HG02610 (cell line): ENCODE measurements around the gene PHF19.

ENCODE experiments used
- ATAC-seq: cut with Tn5 transposase; IDR thresholded peaks from one replicate; pipeline ENCODE4 v1.9.1; 2021; ENCODE audit warnings: mild to moderate bottlenecking, moderate library complexity; ENCODE audit not compliant: unreplicated experiment

PHF19 gene

GRCh38 chr9:120876842-120877240 is at the start of gene PHF19:
PHF19 (minus strand) TSS chr9:120877188; CDS start chr9:120874741, 2,447 bp downstream.
- peak; percentile 6 for ATAC-seq

DNA sequence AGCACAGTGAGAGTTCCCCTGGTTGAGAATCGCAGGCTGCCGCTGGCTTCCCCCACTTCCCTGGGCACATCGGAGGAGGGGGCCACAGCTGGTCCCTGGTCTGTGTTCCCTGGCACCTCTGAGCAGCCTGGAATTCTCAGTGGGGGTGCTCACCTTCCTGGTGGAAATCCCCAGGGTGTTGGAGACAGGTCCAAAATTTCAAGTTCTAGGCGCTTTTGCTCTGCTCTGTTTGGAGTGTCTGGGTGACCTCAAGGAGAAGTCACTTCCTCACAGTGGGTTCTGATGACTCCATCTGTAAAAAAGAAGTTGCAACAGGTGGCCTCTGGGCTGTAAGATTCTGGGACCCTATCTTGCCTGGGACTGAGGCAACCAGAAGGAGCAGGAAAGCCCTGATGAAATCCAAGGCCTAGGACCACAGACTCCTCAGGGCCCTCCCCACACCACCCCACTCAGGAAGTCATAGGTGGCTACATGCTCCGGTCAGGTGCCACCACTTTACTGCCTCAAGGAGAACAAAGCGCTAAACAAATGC is 49.5 kb upstream of the PHF19 start, which contains the start of gene TRAF1:
Gene TRAF1 (minus strand): TSS at position 400 of the 532 bp plus-strand sequence. CDS start 721 bp downstream, outside the sequence.
- ATAC-seq = peak; percentile 22

- ATAC-seq = peak; percentile 60
Measured at GRCh38 chr9:120925535-120926396, 48.8 kb upstream of the PHF19 start.

GRCh38 chr9:120924698-120925534 is 47.9 kb upstream of the PHF19 start:
- no peak for ATAC-seq

DNA sequence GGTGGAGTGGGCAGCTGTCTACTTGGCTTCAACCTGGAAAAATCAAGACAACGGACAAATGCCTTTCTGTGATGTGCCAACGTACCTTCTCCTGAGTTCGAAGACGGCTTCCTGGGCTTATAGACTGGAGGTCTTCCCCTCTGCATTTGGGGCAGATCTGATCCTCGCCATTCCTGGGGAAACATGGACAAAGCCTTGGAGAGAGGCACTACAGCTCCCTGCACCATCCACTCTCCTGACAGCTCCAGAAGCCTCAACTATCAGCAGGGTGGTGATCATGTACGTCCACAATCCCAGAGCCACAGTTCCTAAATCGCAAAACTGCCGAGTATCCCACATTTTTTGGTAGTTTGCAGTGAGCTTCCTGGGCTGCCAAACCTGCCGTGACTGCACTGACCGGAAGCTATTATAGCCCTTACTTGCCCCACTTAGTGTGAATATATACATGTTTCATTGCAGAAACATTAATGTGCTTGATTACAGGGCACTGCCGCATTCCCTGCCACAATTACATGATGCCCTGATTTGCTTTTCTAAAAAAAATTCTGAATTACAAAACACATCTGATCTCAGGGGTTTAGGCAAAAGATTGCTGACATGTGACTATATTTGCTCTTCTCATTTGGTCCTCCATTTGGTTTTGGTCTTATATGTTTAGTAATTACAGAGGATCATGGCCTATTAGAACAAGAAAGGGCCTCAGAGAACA is 46.8 kb upstream of the PHF19 start:
- ATAC-seq = no peak

DNA sequence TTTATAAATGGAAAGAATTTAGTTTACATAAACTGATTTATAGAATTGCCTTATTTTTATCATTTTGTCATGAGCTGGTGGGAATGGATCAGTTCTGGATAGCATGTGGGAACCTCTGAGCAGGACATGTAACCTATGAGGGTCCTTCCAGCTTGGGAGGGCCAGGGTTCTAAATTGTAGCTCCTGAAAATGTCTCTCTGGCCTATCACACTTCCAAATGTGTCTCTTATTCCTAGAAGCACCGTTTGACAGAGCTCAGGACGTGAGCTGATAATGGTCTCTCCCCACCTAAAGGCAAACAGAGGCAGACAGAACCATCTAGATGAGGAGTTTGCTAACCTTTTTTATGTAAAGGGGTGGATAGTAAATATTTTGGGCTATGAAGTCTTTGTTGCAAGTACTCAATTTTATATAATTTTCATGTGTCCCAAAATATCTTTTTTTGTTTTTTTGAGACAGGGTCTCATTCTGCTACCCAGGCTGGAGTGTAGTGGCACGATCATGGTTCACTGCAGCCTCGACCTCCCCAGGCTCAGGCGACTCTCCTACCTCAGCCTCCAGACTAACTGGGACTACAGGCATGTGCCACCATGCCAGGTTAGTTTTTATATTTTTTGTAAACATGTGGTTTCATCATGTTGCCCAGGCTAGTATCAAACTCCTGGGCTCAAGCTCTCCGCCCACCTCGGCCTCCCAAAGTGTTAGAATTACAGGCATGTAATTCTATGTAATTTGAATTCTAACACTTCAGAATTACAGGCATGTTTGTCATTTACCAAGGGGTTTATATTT is 45.6 kb upstream of the PHF19 start:
- no peak for ATAC-seq

GRCh38 chr9:120921661-120922181 is 44.7 kb upstream of the PHF19 start:
- ATAC-seq = peak; percentile 16

DNA sequence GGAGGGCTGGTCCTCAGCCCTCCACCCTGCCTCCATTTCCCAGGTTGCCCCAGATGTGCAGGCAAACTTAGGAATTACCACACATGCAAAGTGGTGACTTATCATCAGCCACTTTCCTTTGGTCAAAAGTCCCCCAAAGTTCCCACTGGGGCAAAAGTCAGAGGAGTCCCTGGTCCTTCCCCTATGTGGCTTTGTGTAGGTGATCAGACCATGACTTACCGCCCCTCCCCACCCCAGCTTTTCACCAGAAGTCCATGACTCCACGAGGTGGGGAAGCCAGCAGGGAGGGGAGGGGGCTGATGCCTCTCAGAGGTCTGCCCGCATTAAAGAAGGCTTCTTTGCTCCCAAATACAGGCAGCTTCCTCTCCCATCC is 43.8 kb upstream of the PHF19 start:
- ATAC-seq = peak; percentile 53

DNA sequence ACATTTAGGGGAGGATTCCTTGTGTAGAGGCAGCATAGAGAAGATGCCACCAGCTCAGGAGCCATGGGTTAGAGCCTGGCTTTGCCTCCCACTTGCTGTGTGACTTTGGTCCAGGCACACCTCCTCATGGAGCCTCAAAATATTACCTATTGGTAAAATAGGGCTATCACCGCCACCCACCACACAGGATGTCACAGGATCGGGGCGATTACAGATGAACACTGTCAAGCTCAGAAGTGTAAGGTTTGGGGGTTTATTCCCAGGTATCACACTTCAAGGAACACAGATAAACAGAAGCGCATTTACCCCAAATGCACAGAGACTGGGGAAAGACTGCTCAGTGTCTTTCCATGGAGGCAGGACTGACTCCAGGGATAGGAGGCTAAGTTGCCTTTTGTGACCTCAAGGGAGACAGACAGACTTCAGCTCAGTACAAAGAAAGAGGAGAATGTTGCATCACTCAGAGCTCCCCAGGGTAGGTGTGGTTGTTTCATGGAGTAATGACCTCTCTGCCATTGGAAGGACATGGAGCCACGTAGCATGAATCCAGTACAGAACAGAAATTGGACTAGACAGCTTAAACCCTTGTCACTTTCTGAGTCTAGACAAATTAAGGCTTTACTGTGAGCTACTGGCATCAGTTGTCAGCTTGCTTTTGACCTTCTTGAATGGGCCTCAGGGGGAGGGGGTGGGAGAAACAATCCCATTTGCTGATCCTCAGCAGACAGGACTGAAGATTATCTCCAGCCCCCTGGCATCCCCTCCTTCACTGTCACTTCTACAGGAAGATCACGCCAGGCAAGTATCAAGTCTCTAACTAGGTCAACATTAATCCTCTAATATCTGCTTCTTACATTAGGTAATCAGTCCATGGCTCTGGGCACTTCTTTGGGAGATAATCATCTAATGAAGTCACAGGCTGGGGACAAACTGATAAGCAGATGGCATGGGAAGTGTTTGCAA is 43.1 kb upstream of the PHF19 start:
- no peak for ATAC-seq

DNA sequence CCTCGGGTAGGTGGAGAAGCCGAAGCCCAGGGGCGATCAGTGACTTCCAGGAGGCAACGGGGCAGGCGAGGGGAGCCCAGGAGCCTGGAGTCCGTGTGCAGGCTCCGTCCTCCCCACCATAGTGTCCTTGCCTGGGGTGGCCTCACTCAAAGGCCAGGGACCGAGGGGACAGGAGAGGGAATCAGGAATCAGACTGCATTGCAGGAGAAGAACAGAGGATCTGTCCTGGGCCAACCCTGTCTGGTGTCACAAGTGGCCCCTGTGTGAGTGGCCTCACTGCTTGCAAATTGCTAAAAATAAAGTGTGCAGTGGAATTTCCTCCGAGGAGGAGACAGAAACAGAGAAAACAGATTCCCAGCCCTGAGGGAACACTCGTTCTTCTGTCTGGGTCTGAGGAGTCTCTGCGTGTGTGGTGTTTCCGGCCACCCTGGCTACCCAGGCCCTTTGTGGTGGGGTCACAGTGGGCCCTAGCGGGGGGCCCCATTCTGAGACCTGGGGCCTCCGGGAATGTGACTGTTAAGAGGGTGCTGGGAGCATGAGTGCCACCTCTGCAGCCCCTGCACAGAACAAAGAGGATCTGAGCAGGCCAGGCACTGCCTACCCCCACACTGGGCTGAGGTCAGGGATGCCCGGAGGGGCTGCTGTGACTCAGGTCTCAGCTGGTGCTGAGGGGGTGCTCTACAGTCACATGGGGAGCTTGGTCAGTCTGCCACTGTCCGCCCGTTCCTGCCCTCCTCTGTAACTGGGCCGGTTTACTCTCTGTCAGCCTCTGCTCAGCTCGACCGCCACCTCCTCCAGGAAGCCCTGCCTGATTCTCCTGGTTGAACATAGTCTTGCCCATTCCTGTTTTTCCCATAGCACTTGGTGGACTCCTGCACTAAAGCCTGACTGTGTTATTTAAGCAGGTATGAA is 42.2 kb upstream of the PHF19 start:
- no peak for ATAC-seq

DNA sequence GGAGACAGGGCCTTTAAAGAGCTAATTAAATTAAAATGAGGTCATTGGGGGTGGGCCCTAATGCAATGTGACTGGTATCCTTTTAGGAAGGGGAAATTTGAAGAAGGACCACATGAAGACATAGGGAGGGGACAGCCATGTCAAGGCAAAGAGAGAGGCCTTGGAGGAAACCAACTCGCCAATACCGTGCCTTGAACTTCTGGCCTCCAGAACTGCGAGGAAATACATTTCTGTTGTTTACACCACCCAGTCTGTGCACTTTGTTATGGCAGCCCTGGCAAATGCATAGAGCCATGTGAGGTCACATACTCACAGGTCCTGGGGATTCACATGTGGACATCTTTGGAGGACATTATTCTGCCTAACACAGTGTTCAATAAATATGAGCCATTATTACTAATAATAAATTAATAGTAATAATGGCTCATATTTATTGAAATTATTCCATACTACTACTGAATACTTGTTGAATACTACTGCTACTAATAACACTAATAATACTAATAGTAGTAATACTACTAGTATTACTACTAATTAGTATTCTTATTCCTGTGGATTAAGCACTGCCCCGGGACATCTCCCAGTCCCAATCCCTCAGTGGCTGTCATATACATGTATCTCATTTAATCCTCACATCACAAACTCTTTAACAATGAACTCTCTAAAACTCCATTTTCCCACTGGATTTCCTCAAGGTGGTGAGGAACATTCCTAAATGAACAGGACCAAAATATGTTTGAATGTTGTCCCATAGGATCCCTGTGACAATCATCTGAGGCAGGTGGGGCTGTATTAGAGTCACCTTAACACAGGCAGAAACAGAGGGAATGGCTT is 41.2 kb upstream of the PHF19 start:
- no peak for ATAC-seq

DNA sequence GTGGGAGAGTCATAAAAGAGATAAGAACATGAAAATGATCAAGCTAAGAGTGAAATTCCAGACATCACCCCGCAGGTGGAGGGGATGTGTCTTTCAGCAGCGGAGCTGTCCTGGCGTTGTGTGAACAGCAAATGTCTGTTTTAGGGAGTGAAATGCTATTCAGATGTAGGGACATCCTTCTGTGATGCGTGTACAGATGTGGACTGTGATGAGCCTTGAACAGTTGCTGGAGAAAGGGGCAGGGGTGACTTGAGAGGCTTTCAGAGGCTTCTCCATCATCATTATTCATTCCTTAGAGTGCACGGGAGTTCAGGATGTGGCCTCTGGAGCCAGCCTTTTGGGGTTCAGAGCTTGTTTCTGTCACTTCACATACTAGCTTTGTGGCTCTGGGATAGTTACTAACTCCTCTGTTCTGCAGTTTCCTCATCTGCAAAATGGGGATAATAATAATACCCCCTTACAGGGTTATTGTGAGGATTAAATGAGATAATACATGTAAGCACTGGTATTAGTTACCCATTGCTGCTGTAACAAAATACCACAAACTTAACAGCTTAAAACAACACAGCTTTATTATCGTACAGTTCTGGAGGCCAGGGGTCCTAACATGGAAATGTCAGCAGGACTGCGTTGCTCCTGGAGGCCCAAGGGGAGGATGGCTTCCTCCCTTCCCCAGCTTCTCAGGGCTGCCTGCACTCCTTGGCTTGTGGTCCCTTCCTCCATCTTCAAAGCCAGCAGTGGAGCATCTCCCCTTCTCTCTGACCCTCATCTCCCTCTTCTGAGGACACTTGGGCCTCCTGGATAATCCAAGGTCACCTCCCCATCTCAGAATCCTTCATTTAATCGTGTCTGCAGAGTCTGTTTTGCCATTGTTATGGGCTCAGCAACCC is 40.2 kb upstream of the PHF19 start:
- ATAC-seq = no peak

GRCh38 chr9:120916588-120916987 is 39.6 kb upstream of the PHF19 start:
- ATAC-seq = no peak

DNA sequence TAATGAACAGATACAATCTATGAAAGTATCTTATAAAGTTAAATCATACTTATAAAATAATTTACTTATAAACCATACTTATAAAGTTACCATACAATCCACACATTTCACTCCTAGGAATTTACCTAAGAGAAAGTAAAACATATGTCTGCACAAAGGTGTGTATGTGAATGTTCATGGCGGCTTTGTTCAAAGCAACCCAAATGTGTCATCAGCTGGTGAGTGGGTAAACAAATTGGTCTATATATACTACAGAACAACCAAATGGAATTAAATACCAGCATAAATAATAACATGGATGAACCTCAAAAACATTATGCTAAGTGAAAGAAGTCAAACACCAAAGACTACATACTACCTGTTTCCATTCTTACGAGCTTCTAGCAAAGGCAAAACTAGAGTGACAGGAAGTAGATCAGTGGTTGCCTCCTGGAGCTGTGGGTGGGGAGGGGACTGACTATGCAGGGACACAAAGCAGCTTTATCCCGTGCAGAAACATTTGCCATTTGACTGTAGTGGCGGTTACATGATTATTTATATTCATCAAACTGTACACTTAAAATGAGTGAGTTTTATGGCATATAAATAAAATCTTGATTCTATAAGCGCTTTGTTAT is 39.0 kb upstream of the PHF19 start:
- ATAC-seq = no peak

DNA sequence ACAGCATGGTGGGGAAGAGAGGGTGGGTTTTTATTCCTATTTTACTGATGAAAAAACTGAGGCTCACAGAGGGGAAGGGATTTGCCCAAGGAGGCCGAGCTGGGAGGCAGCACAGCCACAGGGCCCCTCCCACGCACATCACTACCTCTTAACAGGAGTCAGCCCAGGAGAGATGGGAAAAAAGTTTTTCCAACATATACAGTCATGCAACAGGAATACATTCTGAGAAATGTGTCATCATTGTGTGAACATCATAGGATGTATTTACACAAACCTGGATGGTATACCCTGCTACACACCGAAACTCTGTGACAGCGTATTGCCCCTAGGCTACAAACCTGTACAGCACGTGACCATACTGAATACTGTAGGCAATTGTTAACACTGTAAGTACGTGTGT is 38.0 kb upstream of the PHF19 start:
- no peak for ATAC-seq
